ENCODE measurements around the gene HBG1. TPM values are rescaled to one million over a fixed set of nuclear protein-coding genes. Genes with fewer than 3 reads are reported as not detected.

The HBG1 gene
- total RNA-seq, 1 donor from 2014 or later: not detected

GRCh38 chr11:5290106-5290505 is 40.4 kb upstream of the HBG1 start:
- no peaks in the 10 kb centered on the region for H3K36me3 ChIP-seq
- intact Hi-C loops (cut with DNase I): no loop called here
- TF ChIP-seq, protein P1, sequence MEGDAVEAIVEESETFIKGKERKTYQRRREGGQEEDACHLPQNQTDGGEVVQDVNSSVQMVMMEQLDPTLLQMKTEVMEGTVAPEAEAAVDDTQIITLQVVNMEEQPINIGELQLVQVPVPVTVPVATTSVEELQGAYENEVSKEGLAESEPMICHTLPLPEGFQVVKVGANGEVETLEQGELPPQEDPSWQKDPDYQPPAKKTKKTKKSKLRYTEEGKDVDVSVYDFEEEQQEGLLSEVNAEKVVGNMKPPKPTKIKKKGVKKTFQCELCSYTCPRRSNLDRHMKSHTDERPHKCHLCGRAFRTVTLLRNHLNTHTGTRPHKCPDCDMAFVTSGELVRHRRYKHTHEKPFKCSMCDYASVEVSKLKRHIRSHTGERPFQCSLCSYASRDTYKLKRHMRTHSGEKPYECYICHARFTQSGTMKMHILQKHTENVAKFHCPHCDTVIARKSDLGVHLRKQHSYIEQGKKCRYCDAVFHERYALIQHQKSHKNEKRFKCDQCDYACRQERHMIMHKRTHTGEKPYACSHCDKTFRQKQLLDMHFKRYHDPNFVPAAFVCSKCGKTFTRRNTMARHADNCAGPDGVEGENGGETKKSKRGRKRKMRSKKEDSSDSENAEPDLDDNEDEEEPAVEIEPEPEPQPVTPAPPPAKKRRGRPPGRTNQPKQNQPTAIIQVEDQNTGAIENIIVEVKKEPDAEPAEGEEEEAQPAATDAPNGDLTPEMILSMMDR (IDR thresholded peaks at IDR 0.05): no peak
- H3K4me3 ChIP-seq: no peak overlapping the region
- H3K4me1 ChIP-seq: no peaks in the 10 kb centered on the region
- no peak for DNase-seq (ENCODE audit: low spot score in 2 of 2)
- H3K27me3 ChIP-seq: no peaks in the 10 kb centered on the region
- no peak overlapping the region for H3K27ac ChIP-seq
- no peaks in the 10 kb centered on the region for H3K9me3 ChIP-seq

DNA sequence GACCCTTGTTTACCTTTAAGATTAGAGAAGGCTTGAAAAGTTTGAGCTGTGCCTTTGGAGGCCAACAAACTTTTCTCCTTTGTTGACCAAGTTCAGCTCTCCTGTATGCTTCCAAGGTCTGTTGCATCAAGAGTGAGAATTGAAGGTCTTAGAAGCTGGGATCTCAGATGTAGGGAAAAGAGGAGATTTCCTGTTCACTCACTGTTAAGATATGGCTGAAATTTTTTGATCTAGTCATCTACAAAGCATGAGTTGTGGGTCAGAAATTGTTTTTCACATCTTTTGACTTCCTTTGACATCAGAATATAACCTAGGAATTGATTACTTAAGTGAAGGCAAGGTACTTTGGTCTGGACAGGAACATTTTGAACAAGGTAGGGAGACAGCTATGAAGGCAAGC is 40.0 kb upstream of the HBG1 start:
- Histone ChIP-seq H3K4me3 (no peak overlapping the region), H3K9me3 (no peaks in the 10 kb centered on the region), H3K36me3 (no peaks in the 10 kb centered on the region), H3K4me1 (no peaks in the 10 kb centered on the region), H3K27ac (no peak overlapping the region), H3K27me3 (no peaks in the 10 kb centered on the region)
- no peak for DNase-seq (ENCODE audit: low spot score in 2 of 2)
- intact Hi-C loops (cut with DNase I): no loop called here
- TF ChIP-seq, protein P1 (IDR thresholded peaks at IDR 0.05): no peak

GRCh38 chr11:5288906-5289550 is 39.4 kb upstream of the HBG1 start:
- Histone ChIP-seq H3K27ac (no peak overlapping the region), H3K4me1 (no peaks in the 10 kb centered on the region), H3K4me3 (no peak overlapping the region), H3K27me3 (no peaks in the 10 kb centered on the region), H3K9me3 (no peaks in the 10 kb centered on the region), H3K36me3 (no peaks in the 10 kb centered on the region)
- TF ChIP-seq, protein P1 (IDR thresholded peaks at IDR 0.05): no peak
- intact Hi-C loops (cut with DNase I): no loop called here
- DNase-seq (ENCODE audit: low spot score in 2 of 2): no peak

DNA sequence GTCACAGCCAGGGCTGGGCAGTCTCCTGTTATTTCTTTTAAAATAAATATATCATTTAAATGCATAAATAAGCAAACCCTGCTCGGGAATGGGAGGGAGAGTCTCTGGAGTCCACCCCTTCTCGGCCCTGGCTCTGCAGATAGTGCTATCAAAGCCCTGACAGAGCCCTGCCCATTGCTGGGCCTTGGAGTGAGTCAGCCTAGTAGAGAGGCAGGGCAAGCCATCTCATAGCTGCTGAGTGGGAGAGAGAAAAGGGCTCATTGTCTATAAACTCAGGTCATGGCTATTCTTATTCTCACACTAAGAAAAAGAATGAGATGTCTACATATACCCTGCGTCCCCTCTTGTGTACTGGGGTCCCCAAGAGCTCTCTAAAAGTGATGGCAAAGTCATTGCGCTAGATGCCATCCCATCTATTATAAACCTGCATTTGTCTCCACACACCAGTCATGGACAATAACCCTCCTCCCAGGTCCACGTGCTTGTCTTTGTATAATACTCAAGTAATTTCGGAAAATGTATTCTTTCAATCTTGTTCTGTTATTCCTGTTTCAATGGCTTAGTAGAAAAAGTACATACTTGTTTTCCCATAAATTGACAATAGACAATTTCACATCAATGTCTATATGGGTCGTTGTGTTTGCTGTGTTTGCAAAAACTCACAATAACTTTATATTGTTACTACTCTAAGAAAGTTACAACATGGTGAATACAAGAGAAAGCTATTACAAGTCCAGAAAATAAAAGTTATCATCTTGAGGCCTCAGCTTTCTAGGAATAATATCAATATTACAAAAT is 38.6 kb upstream of the HBG1 start:
- Histone ChIP-seq H3K4me3 (no peak overlapping the region), H3K9me3 (no peaks in the 10 kb centered on the region), H3K27me3 (no peaks in the 10 kb centered on the region), H3K36me3 (no peaks in the 10 kb centered on the region), H3K4me1 (no peaks in the 10 kb centered on the region), H3K27ac (no peak overlapping the region)
- TF ChIP-seq, protein P1 (IDR thresholded peaks at IDR 0.05): no peak
- intact Hi-C loops (cut with DNase I): no loop called here
- DNase-seq (ENCODE audit: low spot score in 2 of 2): no peak

- intact Hi-C loops (cut with DNase I): no loop called here
- TF ChIP-seq, protein P1 (IDR thresholded peaks at IDR 0.05): no peak
- Histone ChIP-seq H3K4me3 (no peak overlapping the region), H3K4me1 (no peaks in the 10 kb centered on the region), H3K27ac (no peak overlapping the region), H3K36me3 (no peaks in the 10 kb centered on the region), H3K9me3 (no peaks in the 10 kb centered on the region), H3K27me3 (no peaks in the 10 kb centered on the region)
- no peak for DNase-seq (ENCODE audit: low spot score in 2 of 2)
Observed at GRCh38 chr11:5286901-5287300, 37.2 kb upstream of the HBG1 start.
